HG02885 (cell line): Measurements from ENCODE around the gene DOC2A.
A peak's percentile ranks its signal among the peaks of the same experiment; 100 is the strongest.
"Not testable (repeated sequence)": the region's sequence is repeated elsewhere in the genome, so short reads cannot be mapped to it uniquely, and the experiment has no call there.

ENCODE experiments used
- ATAC-seq: cut with Tn5 transposase; IDR thresholded peaks from one replicate; pipeline ENCODE4 v1.9.1; 2021; ENCODE audit warnings: mild to moderate bottlenecking; ENCODE audit not compliant: unreplicated experiment, poor library complexity

The DOC2A gene

GRCh38 chr16:30010844-30011713 lies at the start of gene DOC2A:
TSS of gene DOC2A (minus strand) at chr16:30011027. CDS start at chr16:30010222, 805 bp downstream.
- no peak for ATAC-seq

GRCh38 chr16:30060346-30060745 lies 49.5 kb upstream of the DOC2A start:
- ATAC-seq = no peak

- ATAC-seq = no peak
These were observed 44.2 kb upstream of the DOC2A start for GRCh38 chr16:30054959-30055553.

GRCh38 chr16:30054451-30054850 lies 43.6 kb upstream of the DOC2A start:
- no peak for ATAC-seq

- ATAC-seq = peak; percentile 16
These were observed 42.7 kb upstream of the DOC2A start for GRCh38 chr16:30053376-30054015.

- peak; percentile 73 for ATAC-seq
These were observed 42.0 kb upstream of the DOC2A start for GRCh38 chr16:30052671-30053372.

GRCh38 chr16:30051518-30051917 lies 40.7 kb upstream of the DOC2A start:
- ATAC-seq = no peak

- no peak for ATAC-seq
These were observed 39.0 kb upstream of the DOC2A start for GRCh38 chr16:30049871-30050270.

GRCh38 chr16:30046588-30046987 lies 35.8 kb upstream of the DOC2A start:
- ATAC-seq = no peak

- no peak for ATAC-seq
These were observed 35.4 kb upstream of the DOC2A start for GRCh38 chr16:30046178-30046577.

- ATAC-seq = no peak
These were observed 31.0 kb upstream of the DOC2A start for GRCh38 chr16:30041841-30042240.

GRCh38 chr16:30040690-30041089 lies 29.9 kb upstream of the DOC2A start:
- ATAC-seq = not testable (repeated sequence)

- no peak for ATAC-seq
These were observed 29.4 kb upstream of the DOC2A start for GRCh38 chr16:30040221-30040620.

GRCh38 chr16:30033270-30033669 lies 22.4 kb upstream of the DOC2A start:
- no peak for ATAC-seq

- no peak for ATAC-seq
These were observed 21.4 kb upstream of the DOC2A start for GRCh38 chr16:30032083-30032819.

- ATAC-seq = no peak
These were observed 20.7 kb upstream of the DOC2A start for GRCh38 chr16:30031477-30031918.

GRCh38 chr16:30030841-30031413 lies 20.1 kb upstream of the DOC2A start, which contains the start of gene TLCD3B:
TSS of gene TLCD3B (minus strand) at chr16:30031271. CDS start at chr16:30030527, 744 bp downstream.
- no peak for ATAC-seq

GRCh38 chr16:30030011-30030685 lies 19.3 kb upstream of the DOC2A start:
- no peak for ATAC-seq
